ENCODE data around the gene SYCP1.
"Not testable (repeated sequence)": the region's sequence is repeated elsewhere in the genome, so short reads cannot be mapped to it uniquely, and the experiment has no call there.

The SYCP1 gene

DNA sequence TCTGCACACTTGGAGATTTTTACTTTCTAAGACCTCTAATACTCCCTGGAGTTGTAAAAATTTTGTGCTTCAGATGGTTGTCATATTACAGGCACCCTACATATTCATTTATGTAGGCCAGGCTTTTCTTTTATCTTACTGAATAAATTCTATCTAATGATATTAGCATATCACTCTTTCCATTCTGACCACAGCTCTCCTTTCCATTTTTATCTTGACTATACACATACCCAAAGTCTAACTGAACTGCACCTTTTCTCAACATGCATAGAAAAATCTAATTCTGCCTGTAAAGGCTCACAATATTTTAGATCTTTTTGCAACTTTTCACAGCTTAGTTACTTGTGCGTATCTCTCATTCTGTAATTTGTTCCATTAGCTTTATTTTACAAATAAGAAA is 122.2 kb downstream of the SYCP1 start:
- DNase-seq, result no peak

DNA sequence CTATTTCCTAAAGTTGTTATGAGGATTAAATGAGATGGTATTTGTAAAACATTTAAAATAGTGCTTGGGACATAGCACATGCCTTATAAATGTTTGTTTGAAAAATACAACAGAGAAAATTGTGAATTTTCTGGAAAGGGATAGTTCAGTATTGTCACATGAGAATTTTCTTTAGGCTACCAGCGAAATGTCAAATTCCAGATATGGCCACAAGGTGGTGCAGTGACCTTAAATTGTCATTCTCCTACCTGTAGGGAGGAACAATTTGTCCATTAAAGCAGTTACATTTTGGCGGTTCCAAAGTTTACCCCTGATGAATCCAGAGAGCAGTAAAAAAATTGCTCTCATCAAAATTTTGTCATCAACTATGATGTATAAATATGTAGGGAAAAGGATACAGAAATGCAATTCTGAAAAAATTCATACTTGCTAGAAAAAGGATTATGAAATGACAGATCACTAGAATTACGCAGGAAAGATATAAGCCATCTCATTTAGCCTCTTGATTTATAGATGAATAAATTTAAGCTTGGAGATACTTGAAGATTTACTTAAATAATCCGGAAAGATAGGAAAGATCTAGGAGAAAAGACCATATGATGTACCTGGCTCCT is 124.7 kb downstream of the SYCP1 start:
- peak; percentile 21 for DNase-seq

DNA sequence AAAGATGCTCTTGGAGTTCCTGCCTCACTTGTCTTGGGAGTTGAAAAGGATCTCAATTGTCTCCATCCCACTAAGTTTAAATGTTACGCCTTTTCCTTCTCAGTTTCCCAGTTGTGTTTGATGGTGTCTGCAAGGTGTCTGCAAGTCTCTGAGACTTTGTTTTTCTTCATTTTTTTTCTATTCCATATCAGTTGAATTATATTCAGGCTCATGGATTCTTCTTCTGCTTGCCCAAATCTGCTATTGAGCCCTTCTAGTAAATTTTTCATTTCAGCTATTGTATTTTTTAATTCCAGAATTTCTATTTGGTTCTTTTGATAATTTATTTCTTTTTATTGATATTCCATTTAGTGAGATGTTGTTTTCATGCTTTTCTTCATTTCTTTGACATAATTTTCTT is 127.6 kb downstream of the SYCP1 start:
- DNase-seq, result no peak

DNA sequence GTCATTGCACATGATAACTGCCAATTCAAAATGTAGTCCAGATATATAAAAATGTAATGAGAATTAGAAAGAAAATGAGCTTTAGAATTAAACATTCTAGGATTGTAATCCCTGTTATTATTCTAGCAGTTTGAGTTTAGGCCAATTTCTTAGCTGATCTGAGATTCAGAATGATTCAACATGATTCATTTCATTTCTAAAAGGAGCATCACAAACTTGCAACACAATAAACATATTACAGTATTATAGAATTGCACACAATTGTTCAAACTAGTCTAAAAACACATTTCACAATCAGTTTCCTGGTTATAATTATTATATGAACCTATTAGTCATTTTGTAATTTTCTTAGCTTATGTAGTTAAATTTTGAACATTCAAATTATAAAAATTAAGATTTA is 131.6 kb downstream of the SYCP1 start:
- no peak for DNase-seq

DNA sequence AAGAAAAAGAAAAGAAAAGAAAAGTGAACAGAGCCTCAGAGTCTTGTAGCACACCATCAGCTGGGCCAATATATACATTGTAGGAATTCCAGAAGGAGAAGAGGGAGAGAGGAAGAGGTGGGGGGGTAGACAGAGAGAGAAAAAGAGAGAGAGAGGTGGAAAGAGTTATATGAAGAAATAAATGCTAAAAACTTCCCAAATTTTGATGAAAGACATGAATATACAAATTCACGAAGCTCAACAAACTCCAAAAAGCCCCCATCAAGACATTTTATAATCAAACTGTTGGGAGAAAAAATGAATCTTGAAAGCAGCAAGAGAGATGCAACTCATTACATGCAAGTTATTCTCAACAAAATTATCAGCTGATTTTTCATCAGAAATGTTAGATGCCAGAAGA is 133.4 kb downstream of the SYCP1 start:
- DNase-seq, result no peak

DNA sequence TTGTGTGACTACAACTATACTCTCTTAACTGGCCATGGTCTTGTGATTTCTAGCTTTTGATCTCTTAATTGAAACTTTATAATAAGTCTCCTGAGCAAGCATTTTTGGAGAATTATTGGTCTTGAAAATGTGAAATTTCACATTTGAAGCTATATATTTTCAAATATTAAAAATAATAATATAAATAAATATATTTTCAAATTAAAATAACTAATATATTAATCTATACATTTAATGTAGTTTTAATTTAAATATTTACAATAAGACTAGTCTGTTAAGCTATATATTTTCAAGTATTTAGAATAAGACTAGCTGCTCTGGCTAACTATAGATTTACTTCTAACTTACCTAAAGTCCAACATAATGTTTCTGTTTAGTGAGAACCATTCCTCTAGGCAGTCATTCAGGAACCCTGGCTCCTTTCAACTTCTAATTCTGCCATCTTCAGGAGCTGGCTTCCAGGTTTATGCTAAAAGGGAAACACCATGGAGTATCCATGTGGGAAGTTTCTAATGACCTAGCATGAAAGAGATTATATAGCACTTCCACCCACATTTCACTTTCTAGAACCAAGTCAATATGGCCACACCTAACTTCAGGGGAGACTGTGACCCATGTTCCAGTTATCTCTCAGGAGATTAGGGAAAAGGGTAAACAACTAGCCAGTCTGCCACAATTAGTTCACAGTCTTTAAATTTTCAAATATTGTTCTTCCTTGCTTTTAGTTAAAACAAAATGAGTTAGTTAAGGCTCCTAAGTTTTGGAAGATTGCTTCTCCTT is 143.0 kb downstream of the SYCP1 start:
- no peak for DNase-seq

DNA sequence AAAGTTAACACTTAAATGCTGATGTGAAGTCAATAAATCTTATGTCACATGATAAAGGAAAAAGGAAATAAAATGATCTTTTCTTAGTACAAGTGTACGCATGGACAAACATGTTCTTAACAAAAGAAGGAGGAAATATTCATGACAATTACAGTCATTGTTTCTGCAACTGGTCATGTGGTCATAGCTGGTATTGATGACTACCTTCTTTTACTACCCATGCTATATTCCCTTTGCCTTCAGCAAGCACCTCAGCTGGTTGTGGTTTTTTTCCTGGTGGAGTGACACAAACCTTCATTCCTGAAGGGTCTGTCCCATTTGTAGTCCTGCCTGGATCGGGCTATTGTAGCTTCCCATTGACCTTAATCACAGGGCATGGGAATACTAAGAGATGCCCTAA is 151.5 kb downstream of the SYCP1 start:
- no peak for DNase-seq

DNA sequence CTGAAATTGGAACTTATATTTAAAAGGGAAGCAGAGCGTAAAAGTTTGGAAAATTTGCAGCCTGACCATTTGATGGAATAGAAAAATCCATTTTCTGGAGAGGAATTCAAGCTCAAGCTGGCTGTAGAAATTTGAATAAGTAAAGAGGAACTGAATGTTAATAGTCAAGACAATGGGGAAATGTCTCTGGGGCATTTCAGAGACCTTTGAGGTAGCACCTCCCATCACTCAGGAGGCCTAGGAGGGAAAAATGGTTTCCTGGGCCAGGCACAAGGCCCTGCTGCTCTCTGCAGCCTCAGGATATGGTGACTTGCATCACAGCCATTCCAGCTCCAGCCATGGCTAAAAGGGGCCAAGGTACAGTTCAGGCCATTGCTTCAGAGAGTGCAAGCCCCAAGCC is 157.3 kb downstream of the SYCP1 start:
- DNase-seq, result no peak

DNA sequence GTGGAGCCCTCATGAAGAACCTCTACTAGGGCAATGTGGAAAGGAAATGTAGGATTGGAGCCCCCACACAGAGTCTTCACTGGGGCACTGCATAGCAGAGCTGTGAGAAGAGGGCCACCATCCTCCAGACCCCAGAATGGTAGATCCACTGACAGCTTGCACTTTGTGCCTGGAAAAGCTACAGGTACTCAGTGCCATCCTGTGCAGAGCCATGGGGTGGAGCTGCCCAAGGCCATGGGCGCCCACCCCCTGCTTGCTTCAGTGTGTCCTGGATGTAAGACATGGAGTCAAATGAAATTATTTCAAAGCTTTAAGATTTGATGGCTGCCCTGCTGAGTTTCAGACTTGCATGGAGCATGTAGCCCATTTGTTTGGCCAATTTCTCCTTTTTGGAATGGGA is 157.8 kb downstream of the SYCP1 start:
- DNase-seq, result no peak

DNA sequence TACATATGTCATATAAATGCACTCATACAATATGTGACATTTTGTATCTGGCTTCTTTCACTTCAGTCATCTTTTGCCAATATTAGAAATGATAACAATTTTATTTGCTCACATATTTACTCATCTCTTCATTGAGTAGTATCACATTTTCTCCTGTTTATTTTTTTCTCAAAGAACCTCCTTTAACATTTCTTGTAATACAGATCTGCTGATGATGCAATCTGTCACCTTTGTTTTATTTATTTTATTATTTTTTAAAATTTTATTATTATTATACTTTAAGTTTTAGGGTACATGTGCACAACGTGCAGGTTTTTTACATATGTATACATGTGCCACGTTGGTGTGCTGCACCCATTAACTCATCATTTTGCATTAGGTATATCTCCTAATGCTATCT is 159.1 kb downstream of the SYCP1 start:
- no peak for DNase-seq

DNA sequence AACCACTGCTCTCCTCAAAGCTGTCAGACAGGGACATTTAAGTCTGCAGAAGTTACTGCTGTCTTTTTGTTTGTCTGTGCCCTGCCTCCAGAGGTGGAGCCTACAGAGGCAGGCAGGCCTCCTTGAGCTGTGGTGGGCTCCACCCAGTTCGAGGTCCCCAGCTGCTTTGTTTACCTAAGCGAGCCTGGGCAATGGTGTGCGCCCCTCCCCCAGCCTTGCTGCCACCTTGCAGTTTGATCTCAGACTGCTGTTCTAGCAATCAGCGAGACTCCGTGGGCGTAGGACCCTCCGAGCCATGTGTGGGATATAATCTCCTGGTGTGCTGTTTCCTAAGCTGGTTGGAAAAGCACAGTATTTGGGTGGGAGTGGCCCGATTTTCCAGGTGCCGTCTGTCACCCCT is 164.9 kb downstream of the SYCP1 start:
- not testable (repeated sequence) for DNase-seq

DNA sequence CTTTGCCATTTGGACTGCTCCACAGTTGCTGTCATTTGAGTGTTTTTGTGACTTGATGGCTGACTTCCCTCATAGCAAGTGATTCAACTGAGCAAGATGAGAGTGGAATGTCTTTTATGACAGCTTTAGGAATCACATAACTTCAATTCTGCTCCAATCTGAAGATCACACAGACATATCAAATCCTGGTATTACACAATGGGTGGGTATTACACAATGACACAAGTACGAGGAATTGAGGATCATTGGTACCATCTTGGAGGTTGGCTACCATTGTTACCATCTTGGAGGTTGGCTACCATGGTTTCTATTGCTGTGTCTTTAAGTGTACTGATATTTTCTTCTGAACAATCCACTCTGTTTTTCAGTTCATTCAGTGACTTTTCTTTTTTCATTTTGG is 166.5 kb downstream of the SYCP1 start:
- DNase-seq, result no peak

DNA sequence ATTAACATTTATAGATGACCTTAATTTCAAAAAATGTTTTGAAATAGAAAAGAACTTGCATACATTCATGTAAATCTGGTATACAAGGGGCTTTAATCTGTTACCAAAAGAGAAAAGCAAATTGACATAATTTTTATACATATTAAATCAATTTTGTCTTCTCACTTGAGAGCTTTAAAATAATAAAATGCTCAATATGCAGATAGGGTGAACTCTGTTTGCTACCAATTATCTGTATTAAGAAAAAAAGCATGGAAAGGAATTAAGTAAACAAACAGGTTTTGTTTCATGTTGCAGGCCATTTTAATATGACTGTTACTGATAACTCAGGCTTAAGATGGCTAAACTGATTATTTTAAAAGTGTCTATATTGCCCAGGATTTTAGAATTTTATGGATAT is 168.9 kb downstream of the SYCP1 start:
- DNase-seq, result no peak

DNA sequence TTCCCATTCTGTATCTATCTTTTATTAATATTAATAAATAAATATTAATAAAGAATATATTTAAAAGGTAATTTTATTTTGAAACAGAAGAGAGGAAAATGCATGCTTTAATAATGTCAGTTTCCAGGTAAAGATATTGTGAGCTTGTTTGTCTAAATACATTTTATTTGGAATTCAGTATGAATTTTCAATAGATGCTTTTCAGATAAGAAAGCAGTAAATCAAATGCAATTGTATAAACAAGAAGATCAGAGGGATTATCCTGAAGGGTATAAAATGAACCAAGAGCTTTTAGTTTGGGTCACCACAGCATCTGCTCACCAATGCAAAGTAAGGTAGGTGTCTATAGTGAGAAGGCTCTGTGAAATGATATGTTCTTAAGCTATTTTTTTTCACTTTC is 174.9 kb downstream of the SYCP1 start, which contains the start of gene TSHB:
TSS of gene TSHB (plus strand) at position 301 of the 400 bp plus-strand sequence. CDS start 3,537 bp downstream, outside the sequence.
- no peak for DNase-seq

DNA sequence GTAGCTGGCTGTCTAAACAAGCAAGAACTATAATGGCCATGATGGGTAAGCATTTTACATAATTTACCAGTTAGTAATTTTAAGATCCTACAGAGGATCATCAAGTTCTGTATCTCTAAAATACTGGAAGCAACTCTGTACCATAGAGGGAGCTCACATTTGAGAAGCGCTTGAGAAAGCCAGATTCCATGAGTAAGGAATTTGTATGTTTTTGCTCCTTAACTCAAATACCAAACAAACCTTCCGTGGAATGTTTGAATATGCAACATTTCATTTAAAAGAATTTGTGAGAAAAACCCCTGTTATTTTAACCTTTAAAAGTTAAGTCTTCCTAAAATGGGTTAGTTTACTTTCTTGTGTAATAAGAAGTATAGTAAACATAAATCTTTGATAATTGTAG is 176.9 kb downstream of the SYCP1 start:
- no peak for DNase-seq

DNA sequence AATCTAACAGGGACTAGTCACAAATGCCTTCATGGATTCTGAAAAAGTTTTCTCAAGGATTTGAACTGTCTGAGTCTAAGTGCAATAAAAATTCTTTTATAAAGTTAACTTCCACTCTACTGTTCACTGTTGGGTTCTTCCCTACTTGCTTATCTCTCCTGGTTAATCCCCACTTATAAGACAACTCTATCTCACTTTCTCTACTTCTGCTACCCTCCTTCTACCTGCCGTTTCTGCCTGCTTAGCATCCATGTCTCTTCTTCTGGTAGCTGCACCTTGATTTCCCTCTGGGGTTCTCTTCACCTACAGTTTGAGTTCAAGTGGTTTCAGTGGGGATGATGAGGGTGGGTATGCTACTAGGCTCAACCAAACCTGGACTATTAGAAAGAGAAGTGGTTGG is 181.0 kb downstream of the SYCP1 start:
- no peak for DNase-seq

DNA sequence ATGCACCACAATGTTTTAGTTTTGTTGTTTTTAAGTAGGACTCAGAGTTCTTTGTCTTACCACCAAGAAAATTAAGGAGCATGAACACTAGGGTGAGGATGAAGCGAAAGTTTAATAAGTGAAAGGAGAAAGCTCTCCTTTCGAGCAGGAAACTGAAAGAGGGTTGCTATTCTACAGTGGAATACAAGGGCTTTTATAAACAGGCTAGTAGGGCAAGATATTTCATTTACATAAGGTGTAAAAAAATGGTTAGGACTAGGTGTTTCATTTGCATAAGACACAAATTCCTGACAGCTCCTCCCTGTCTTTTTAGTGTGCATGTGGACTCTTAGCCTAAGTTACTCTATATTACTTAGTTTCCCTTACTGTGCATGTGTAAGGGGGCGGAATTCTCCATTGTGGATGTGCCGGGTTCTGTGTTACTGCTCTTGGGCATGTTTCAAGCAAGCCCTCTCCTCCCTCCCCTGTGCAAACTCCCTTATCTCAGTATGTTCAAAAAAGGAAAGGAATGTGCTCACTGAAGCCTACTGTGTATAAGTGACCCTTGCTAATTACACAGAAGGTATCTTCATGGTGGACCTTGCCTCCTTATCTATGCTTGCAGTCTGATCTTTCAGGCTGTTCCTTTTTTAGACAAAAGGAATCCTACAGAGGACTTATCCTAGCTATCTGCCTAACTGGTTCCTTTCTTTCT is 182.3 kb downstream of the SYCP1 start:
- no peak for DNase-seq

DNA sequence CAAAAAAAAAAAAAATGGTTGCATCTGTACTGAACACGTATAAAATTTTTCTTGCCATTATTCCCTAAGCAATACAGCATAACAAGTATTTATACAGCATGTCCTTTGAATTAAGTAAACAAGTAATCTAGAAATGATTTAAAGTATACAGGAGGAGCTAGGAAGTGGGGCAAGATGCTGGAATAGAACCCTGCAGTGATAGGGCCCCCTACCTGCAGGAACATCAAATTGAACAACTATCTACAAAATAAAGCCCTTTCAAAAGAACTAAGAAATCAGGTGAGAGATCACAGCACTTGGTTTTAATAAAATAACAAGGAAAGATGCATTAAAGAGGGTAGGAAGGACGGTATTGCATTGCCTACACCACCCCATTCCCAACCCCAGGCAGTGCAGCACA is 185.8 kb downstream of the SYCP1 start:
- no peak for DNase-seq

DNA sequence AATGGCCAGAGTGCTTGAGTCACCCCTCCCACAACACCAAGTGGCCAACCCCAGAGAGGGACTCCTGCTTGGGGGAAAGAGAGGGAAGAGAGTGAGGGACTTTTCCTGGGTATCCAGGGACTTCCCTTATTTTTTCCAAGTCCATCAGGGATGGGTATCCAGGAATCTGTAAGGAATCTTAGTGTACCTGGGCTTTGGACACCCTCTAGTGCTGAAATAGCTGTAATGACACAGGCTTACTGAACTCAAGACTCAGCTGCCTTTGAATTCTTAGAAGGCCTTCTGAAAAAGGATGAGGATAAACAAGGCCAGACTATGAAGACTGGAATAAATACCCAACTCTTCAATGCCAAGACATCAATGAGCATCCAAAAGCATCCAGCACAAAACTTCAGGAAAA is 187.0 kb downstream of the SYCP1 start:
- no peak for DNase-seq
